Measurements from ENCODE around the gene BMP15.

Gene BMP15

GRCh38 chrX:50910685-50911176 lies at the start of gene BMP15:
Gene BMP15, plus strand, starts transcription at chrX:50910735. Its CDS starts 49 bp downstream, at chrX:50910784.
- DNase-seq (ENCODE audit: low read depth) = no peak

- DNase-seq (ENCODE audit: low read depth) = no peak
These were observed 47.1 kb upstream of the BMP15 start for GRCh38 chrX:50863471-50863870.

- DNase-seq (ENCODE audit: low read depth) = no peak
These were observed 45.2 kb upstream of the BMP15 start for GRCh38 chrX:50865311-50865710.

GRCh38 chrX:50871922-50872453 lies 38.5 kb upstream of the BMP15 start:
- no peak for DNase-seq (ENCODE audit: low read depth)

GRCh38 chrX:50874876-50875275 lies 35.7 kb upstream of the BMP15 start:
- DNase-seq (ENCODE audit: low read depth) = no peak

GRCh38 chrX:50876551-50876950 lies 34.0 kb upstream of the BMP15 start:
- no peak for DNase-seq (ENCODE audit: low read depth)

- no peak for DNase-seq (ENCODE audit: low read depth)
These were observed 33.2 kb upstream of the BMP15 start for GRCh38 chrX:50877310-50877709.

- DNase-seq (ENCODE audit: low read depth) = no peak
These were observed 29.5 kb upstream of the BMP15 start for GRCh38 chrX:50881028-50881427.

- no peak for DNase-seq (ENCODE audit: low read depth)
These were observed 21.7 kb upstream of the BMP15 start for GRCh38 chrX:50888884-50889283.

- DNase-seq (ENCODE audit: low read depth) = no peak
These were observed 21.0 kb upstream of the BMP15 start for GRCh38 chrX:50889582-50889981.

- no peak for DNase-seq (ENCODE audit: low read depth)
These were observed 17.5 kb upstream of the BMP15 start for GRCh38 chrX:50893047-50893446.

- DNase-seq (ENCODE audit: low read depth) = no peak
These were observed 17.1 kb upstream of the BMP15 start for GRCh38 chrX:50893466-50893865.

- DNase-seq (ENCODE audit: low read depth) = no peak
These were observed 5.2 kb upstream of the BMP15 start for GRCh38 chrX:50905334-50905733.

GRCh38 chrX:50913520-50913919 lies 3.0 kb downstream of the BMP15 start:
- DNase-seq (ENCODE audit: low read depth) = no peak

GRCh38 chrX:50920132-50920531 lies 9.6 kb downstream of the BMP15 start:
- no peak for DNase-seq (ENCODE audit: low read depth)

GRCh38 chrX:50927127-50927526 lies 16.6 kb downstream of the BMP15 start:
- DNase-seq (ENCODE audit: low read depth) = no peak

GRCh38 chrX:50941638-50942037 lies 31.1 kb downstream of the BMP15 start:
- DNase-seq (ENCODE audit: low read depth) = no peak

GRCh38 chrX:50942471-50942870 lies 31.9 kb downstream of the BMP15 start:
- no peak for DNase-seq (ENCODE audit: low read depth)

GRCh38 chrX:50952406-50952805 lies 41.9 kb downstream of the BMP15 start:
- no peak for DNase-seq (ENCODE audit: low read depth)

- DNase-seq (ENCODE audit: low read depth) = no peak
These were observed 43.3 kb downstream of the BMP15 start for GRCh38 chrX:50953832-50954231.

- no peak for DNase-seq (ENCODE audit: low read depth)
These were observed 51.6 kb downstream of the BMP15 start for GRCh38 chrX:50962156-50962555.

- DNase-seq (ENCODE audit: low read depth) = no peak
These were observed 53.3 kb downstream of the BMP15 start for GRCh38 chrX:50963842-50964241.
